Embryonic facial prominence (tissue), 1 donor: ENCODE measurements around the gene CAPN1.
"Not testable (repeated sequence)": the region's sequence is repeated elsewhere in the genome, so short reads cannot be mapped to it uniquely, and the experiment has no call there.

Source experiments
- DNase-seq: peaks from one replicate; pipeline ENCODE4 v3.0.0-alpha.2; 2016; ENCODE audit errors: extremely low spot score

The CAPN1 gene

DNA sequence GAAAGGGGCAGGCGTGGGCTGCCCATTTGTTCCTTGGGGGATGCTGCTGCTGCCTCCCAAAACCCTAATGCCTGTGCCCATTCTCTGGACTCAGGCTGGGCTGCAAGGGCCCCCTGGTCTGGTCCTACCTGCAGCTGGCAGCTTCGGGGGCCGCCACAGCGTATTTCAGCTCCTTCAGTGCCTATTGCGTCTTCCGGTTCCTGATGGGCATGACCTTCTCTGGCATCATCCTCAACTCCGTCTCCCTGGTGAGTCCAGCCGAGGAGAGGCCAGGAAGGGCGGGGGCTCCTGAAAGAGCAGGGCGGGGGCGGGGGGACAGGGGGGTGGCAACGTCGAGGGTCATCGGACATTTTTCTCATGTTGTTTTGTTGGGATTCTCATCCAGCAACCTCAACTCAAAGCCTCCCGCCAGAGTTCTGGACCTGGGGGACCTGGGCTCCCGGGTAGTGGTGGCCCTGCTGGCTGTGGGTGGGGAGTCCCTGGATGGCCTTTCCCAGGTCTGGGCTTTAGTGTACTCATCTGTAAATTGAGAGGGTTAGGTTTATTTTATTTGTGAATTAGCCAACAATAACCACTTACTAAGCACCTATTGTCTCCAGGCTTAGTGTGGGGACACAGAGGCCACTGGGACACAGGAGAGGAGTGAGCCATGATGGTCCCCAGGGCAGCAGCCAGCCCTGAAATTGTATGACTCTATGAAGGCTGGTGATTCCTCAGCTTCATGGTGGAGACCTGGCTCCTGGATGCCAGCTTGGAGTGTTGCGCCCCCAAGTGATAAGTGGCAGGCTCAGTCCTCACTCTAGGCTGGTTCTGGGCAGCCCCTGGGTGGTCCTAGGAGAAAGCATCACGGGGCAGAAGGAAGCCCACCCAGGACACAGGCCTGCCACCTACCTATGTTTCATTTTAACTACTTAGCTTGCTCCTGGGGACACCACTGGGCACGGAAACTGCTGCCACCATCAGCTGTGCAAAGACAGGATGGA, 36.0 kb downstream of the CAPN1 start:
- DNase-seq: no peak

DNA sequence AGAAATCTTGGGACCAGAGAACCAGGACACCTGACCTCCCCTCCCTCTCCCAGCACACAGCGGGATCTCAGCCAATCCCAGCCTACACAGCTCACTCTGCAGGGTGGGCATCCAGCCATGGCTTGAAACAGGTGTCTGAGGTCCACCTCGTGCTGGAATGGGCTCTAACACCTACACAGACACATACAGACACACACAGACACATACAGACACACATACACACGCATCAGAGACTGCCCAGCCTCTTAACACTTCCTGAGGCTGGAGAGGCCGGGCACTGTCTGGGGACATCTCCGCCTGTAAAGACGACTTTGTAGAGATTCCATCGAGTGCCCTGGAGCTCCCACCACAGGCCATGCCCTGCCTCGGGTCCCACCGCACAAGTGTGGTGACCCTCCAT, 36.7 kb downstream of the CAPN1 start:
- no peak for DNase-seq

DNA sequence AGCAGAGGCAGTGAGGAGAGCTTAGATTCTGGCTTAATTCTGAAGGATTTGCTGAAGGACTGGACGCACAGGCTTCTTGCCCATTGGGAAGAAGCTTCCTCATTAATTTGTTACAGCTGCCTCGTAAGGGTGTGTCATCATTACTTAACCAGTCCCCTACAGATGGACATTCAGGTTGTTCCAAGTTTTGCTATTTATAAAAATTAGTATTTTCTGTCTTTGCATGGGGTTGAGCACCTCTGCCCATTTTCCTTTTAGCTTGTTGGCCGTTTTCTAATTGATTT, 38.1 kb downstream of the CAPN1 start:
- DNase-seq: no peak

- no peak for DNase-seq
Measured at GRCh38 chr11:65221026-65221425, 39.3 kb downstream of the CAPN1 start.

DNA sequence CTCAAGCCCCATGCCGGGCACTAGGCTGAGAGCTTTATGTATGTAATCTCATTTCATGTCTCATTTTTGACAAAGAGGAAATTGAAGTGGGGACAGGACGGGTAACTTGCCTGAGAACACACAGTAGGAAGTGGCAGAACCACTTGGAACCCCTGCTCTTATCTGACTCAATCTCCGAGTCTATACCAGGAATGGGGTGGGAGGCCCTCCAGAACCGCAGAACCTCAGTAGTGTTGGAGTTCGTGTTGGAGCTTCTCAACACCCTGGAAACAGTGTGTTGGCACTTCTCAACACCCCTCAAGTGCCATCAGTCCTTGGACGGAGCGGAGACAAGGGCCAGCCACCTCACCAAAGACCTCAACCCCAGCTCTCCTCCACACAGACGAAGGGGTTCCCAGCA, 41.3 kb downstream of the CAPN1 start:
- no peak for DNase-seq

DNA sequence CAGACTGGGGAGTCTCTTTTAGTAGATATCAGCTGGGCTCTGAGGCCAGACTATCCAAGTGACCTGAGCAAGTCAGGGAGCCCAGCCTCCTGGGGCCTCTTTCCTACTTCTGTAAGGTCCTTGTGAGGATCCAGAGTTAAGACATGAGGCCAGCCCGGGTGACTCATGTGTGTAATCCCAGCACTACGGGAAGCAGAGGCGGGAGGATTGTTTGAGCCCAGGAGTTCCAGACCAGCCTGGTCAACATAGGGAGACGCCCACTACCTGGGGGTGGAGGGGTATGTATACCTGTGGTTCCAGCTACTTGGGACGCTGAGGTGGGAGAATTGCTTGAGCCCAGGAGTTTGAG, 43.2 kb downstream of the CAPN1 start:
- no peak for DNase-seq

DNA sequence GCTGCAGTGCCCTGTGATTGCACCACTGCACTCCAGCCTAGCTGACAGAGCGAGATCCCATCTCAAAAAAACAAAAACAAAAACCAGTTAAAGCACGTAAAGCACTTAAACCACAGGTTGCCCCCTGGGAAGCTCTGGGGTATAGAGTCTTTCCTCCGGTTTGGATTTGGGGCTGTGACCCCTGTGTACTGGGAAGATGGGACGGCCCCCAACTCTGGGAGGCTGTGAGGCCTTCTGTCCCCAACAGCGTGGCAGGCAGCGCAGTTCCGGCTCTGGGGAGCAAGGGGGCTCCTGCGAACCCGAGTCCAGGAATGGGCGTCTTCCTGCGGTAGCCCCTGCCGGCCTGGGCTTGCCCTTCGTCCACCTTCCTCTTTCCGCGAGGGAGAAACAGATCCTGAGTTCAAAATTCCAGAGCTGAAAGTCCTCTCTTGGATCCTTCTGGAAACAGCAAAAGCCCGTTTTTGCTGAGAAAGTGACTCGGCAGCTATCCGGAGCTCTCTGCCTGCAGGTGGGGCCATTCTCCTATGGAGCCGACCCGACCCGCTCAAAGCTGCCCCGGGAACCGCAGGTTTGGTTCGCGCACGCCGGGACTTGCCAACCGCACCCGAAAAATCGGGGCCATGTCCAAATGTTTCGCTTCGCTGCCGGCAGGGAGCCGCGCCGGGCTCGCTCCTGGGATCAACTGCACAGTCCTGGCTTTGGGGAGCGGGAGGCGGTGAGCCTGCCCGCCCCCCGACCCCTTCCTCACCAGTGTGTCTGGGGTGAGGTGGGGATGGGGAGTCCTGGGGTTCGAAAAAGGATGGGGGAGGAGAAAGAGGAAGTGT, 43.8 kb downstream of the CAPN1 start:
- DNase-seq: no peak

DNA sequence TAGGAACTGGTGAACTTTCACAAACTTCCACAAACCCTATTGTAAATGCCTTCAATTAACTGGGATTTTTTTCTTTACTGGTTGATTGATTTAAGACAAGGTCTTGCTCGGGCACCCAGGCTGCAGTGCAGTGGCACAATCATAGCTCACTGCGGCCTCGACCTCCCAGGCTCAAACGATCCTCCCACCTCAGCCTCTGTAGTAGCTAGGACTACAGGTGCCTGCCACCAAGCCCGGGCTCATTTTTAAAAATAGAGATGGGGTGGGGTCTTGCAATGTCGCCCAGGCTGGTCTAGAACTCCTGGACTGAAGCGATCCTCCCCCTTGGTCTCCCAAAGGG, 44.3 kb downstream of the CAPN1 start:
- DNase-seq: no peak

DNA sequence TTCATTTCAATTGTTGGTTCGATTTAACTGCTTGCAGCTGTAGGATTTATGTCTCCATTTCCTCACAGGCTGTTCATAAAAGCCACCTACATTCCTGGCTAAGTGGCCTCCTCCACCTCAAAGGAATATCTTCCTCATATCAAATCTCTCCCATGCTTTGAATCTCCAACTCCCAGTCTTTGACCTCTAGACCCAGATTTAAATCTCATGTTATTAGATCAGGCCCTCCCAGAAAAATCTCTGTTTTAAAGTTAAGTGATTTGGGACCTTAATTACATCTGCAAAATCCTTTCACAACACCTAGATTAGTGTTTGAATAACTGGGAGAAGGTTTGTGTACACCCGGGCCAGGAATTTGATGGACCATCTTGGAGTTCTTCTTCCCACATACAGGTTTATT, 46.2 kb downstream of the CAPN1 start:
- DNase-seq: no peak

GRCh38 chr11:65236194-65237059, 54.7 kb downstream of the CAPN1 start:
- DNase-seq: no peak

DNA sequence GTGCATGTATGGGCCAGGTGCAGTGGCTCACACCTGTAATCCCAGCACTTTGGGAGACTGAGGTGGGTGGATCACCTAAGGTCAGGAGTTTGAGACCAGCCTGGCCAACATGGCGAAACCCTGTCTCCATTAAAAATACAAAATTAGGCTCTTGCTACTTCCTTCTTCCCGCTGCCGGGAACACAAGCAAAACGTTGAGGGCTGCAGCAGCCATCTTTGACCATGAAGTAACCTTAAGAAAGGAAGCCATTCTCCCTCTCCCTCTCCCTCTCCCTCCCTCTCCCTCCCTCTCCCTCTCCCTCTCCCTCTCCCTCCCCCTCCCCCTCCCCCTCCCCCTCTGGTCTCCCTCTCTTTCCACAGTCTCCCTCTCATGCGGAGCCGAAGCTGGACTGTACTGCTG, 56.6 kb downstream of the CAPN1 start:
- DNase-seq: not testable (repeated sequence)

GRCh38 chr11:65241134-65241533, 59.4 kb downstream of the CAPN1 start:
- DNase-seq: no peak

- no peak for DNase-seq
Measured at GRCh38 chr11:65241692-65242091, 60.0 kb downstream of the CAPN1 start.

GRCh38 chr11:65242389-65242788, 60.7 kb downstream of the CAPN1 start:
- DNase-seq: no peak

DNA sequence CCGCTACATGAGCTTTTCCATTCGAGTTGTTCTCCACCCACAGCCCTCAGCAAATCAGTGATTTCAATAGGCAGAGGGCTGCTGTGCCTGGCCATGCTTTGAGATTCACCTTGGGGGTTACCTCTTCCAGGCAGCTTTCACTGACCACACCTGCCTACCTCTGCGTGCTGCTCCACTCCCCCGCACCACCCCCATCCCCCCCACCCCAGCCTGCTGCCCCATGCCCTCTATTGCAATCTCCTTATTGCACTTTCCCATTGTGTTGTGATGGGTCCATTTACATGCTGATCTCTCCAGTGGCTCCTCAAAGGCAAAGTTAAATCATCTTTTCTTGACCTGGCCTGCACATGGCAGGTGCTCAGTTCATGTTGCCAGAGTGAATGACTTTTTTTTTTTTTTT, 62.1 kb downstream of the CAPN1 start:
- DNase-seq: no peak

DNA sequence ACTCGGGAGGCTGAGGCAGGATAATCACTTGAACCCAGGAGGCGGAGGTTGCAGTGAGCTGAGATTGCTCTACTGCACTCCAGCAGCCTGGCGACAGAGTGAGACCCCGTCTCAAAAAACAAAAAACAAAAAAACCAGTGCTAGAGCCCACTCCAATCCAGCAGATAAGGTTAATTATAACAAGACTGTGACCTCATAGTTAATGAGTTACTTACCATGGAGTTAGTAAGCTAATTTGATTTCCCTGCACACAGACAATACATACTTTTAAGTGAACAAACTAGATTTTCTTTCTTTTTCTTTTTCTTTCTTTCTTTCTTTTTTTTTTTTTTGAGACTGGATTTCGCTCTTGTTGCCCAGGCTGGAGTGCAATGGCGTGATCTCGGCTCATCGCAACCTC, 63.3 kb downstream of the CAPN1 start:
- not testable (repeated sequence) for DNase-seq

- no peak for DNase-seq
Measured at GRCh38 chr11:65246506-65246905, 64.8 kb downstream of the CAPN1 start.

GRCh38 chr11:65248184-65248710, 66.5 kb downstream of the CAPN1 start:
- DNase-seq: not testable (repeated sequence)

DNA sequence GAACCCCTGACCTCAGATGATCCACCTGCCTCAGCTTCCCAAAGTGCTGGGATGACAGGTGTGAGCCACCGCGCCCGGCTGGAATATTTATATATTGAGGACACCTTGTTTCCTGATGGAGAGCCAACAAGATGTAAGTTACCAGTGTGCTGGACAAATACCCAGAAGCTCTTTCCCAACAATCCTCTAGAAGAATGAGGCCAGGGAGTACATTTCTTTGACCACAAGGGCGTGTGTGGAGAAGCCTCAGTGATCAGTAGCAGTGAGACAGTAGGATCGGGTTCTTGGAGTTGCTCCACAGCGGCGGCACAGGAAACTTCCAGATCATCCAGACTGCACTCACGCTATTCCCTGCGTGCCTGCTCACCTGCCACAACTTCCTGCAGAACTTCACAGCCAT, 69.7 kb downstream of the CAPN1 start:
- no peak for DNase-seq

DNA sequence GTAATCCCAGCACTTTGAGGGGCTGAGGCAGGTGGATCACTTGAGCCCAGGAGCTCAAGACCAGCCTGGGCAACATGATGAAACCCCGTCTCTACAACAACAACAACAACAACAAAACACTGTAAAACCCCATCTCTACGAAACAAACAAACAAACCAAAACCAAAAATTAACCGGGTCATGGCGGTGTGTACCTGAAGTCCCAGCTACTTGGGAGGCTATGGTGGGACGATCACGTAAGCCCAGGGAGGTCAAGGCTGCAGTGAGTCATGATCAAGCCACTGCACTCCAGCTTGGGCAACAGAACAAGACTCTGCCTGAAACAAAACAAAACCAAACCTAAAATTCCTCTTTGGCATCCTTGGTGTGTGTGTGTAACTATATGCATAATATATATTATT, 73.0 kb downstream of the CAPN1 start:
- DNase-seq: no peak

GRCh38 chr11:65258988-65259387, 77.3 kb downstream of the CAPN1 start:
- no peak for DNase-seq

- no peak for DNase-seq
Measured at GRCh38 chr11:65260302-65260701, 78.6 kb downstream of the CAPN1 start.
